ENCODE data around the gene GARIN5A. TPM values are rescaled to one million over a fixed set of nuclear protein-coding genes. Genes with fewer than 3 reads are reported as not detected.

GARIN5A gene
- total and polyA plus RNA-seq, 2 of the 8 experiments (the other 6 are each of a cell fraction or from before 2014, with no cell fraction given), result 9.1 to 18.5 TPM

GRCh38 chr19:50427997-50428425 is 48.6 kb downstream of the GARIN5A start (continued):
- TF ChIP-seq, protein P1, sequence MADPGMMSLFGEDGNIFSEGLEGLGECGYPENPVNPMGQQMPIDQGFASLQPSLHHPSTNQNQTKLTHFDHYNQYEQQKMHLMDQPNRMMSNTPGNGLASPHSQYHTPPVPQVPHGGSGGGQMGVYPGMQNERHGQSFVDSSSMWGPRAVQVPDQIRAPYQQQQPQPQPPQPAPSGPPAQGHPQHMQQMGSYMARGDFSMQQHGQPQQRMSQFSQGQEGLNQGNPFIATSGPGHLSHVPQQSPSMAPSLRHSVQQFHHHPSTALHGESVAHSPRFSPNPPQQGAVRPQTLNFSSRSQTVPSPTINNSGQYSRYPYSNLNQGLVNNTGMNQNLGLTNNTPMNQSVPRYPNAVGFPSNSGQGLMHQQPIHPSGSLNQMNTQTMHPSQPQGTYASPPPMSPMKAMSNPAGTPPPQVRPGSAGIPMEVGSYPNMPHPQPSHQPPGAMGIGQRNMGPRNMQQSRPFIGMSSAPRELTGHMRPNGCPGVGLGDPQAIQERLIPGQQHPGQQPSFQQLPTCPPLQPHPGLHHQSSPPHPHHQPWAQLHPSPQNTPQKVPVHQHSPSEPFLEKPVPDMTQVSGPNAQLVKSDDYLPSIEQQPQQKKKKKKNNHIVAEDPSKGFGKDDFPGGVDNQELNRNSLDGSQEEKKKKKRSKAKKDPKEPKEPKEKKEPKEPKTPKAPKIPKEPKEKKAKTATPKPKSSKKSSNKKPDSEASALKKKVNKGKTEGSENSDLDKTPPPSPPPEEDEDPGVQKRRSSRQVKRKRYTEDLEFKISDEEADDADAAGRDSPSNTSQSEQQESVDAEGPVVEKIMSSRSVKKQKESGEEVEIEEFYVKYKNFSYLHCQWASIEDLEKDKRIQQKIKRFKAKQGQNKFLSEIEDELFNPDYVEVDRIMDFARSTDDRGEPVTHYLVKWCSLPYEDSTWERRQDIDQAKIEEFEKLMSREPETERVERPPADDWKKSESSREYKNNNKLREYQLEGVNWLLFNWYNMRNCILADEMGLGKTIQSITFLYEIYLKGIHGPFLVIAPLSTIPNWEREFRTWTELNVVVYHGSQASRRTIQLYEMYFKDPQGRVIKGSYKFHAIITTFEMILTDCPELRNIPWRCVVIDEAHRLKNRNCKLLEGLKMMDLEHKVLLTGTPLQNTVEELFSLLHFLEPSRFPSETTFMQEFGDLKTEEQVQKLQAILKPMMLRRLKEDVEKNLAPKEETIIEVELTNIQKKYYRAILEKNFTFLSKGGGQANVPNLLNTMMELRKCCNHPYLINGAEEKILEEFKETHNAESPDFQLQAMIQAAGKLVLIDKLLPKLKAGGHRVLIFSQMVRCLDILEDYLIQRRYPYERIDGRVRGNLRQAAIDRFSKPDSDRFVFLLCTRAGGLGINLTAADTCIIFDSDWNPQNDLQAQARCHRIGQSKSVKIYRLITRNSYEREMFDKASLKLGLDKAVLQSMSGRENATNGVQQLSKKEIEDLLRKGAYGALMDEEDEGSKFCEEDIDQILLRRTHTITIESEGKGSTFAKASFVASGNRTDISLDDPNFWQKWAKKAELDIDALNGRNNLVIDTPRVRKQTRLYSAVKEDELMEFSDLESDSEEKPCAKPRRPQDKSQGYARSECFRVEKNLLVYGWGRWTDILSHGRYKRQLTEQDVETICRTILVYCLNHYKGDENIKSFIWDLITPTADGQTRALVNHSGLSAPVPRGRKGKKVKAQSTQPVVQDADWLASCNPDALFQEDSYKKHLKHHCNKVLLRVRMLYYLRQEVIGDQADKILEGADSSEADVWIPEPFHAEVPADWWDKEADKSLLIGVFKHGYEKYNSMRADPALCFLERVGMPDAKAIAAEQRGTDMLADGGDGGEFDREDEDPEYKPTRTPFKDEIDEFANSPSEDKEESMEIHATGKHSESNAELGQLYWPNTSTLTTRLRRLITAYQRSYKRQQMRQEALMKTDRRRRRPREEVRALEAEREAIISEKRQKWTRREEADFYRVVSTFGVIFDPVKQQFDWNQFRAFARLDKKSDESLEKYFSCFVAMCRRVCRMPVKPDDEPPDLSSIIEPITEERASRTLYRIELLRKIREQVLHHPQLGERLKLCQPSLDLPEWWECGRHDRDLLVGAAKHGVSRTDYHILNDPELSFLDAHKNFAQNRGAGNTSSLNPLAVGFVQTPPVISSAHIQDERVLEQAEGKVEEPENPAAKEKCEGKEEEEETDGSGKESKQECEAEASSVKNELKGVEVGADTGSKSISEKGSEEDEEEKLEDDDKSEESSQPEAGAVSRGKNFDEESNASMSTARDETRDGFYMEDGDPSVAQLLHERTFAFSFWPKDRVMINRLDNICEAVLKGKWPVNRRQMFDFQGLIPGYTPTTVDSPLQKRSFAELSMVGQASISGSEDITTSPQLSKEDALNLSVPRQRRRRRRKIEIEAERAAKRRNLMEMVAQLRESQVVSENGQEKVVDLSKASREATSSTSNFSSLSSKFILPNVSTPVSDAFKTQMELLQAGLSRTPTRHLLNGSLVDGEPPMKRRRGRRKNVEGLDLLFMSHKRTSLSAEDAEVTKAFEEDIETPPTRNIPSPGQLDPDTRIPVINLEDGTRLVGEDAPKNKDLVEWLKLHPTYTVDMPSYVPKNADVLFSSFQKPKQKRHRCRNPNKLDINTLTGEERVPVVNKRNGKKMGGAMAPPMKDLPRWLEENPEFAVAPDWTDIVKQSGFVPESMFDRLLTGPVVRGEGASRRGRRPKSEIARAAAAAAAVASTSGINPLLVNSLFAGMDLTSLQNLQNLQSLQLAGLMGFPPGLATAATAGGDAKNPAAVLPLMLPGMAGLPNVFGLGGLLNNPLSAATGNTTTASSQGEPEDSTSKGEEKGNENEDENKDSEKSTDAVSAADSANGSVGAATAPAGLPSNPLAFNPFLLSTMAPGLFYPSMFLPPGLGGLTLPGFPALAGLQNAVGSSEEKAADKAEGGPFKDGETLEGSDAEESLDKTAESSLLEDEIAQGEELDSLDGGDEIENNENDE (IDR thresholded peaks at IDR 0.05; ENCODE audit: insufficient replicate concordance, low read length), result no peak
- TF ChIP-seq CTCF (IDR thresholded peaks at IDR 0.05; ENCODE audit: control extremely low read depth in 1 of 3, insufficient read depth in 1 of 3, low read depth in 1 of 3, low read length in 3 of 3), result no peak
- TF ChIP-seq CHD2 (IDR thresholded peaks at IDR 0.05; ENCODE audit: low read length), result no peak
- no peak; a peak in 1 of 4 replicates for TF ChIP-seq RAD21 (IDR thresholded peaks at IDR 0.05 in 1 of 2, conservative IDR thresholded peaks at IDR 0.05 in 1 of 2; ENCODE audit: low read depth in 2 of 2, low read length in 2 of 2)
- TF ChIP-seq RXRA (IDR thresholded peaks at IDR 0.05; ENCODE audit: insufficient read depth, low read depth, low read length), result no peak
- TF ChIP-seq PHF8 (conservative IDR thresholded peaks at IDR 0.05; ENCODE audit: low read depth, low read length), result no peak
- no peak for TF ChIP-seq JUN (IDR thresholded peaks at IDR 0.05; ENCODE audit: low read depth, low read length)
- TF ChIP-seq TCF12 (IDR thresholded peaks at IDR 0.05; ENCODE audit: low read depth, low read length), result no peak
- no peak for TF ChIP-seq SIX5 (IDR thresholded peaks at IDR 0.05; ENCODE audit: low read depth, low read length)
